ENCODE results near the gene BNC1.

The BNC1 gene, protein sequence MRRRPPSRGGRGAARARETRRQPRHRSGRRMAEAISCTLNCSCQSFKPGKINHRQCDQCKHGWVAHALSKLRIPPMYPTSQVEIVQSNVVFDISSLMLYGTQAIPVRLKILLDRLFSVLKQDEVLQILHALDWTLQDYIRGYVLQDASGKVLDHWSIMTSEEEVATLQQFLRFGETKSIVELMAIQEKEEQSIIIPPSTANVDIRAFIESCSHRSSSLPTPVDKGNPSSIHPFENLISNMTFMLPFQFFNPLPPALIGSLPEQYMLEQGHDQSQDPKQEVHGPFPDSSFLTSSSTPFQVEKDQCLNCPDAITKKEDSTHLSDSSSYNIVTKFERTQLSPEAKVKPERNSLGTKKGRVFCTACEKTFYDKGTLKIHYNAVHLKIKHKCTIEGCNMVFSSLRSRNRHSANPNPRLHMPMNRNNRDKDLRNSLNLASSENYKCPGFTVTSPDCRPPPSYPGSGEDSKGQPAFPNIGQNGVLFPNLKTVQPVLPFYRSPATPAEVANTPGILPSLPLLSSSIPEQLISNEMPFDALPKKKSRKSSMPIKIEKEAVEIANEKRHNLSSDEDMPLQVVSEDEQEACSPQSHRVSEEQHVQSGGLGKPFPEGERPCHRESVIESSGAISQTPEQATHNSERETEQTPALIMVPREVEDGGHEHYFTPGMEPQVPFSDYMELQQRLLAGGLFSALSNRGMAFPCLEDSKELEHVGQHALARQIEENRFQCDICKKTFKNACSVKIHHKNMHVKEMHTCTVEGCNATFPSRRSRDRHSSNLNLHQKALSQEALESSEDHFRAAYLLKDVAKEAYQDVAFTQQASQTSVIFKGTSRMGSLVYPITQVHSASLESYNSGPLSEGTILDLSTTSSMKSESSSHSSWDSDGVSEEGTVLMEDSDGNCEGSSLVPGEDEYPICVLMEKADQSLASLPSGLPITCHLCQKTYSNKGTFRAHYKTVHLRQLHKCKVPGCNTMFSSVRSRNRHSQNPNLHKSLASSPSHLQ

DNA sequence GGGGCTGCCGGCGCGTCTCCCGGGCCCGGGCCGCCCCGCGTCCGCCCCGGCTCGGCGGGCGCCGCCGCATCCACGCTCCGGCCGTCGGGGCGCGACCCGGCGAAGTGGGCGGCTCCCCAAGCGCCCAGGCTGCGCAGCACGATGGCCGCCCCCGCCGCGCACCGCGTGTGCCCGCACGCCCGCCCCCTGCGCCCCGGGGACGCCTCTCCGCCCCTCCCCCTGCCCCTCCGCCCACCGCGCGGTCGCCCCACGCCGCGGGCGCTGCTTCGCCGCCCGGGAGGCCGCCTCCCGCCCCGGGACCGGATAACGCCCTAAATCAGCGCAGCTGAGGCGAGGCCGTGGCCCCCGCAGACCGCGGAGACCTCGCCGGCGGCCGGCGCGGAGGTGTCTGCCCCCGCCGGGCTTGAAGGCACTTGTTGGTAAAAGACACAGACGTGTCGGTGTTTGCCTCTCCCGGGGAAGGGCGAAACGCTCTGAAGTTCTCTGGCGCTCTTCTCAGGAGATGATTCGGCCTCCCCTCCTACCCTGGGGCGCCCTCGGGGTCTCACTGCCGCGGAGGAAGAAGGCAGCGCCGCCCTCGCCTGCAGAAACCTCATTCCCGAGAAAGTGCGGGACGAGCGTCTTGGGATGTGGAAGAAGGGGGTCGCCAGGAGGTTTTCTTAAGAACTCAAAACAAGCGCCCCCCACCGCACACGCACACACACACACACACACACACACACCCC, at the start of gene BNC1:
TSS of gene BNC1 (minus strand) at position 106 of the 725 bp plus-strand sequence. CDS start at position 70, 36 bp downstream.
- no peak for DNase-seq (ENCODE audit: low read depth in 3 of 3)

DNA sequence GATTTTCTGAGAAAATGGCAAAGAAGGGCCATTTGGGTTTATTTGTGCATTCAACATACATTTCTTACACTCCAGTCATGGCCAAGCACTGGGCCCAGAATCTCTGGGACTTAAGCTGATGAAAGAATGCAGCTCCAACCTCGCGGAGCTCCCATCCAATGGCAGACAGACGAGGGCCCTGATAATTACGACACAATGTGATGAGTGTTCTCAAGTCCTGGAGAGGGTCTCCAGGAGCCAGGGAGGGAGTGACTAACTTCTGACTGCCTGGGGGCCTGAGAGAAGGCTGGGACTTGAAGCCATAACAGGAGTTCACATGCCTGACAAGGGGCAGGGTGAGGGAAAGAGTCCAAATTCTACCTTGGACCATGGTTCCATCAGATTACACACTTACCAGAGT, 42.6 kb upstream of the BNC1 start:
- DNase-seq (ENCODE audit: low read depth in 3 of 3): no peak

DNA sequence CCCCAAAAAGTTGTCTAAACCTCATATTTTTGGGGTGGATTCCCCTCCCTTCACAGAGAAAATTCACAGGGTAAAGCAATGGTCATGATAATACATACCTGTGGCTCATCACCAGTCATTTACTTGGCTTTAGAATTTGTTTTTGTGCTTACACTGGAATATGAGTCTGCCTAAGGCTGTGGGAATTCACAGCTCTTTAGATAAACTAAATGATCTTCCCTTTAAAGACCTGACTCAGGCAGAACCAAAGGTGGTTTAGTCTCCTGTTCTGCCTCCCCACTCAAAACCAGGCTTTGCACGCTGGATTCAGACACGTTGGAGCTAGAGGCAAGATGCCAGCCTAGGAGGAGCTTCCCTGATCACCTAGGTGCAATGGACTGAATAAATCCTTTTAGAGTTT, 40.3 kb upstream of the BNC1 start:
- DNase-seq (ENCODE audit: low read depth in 3 of 3): no peak

DNA sequence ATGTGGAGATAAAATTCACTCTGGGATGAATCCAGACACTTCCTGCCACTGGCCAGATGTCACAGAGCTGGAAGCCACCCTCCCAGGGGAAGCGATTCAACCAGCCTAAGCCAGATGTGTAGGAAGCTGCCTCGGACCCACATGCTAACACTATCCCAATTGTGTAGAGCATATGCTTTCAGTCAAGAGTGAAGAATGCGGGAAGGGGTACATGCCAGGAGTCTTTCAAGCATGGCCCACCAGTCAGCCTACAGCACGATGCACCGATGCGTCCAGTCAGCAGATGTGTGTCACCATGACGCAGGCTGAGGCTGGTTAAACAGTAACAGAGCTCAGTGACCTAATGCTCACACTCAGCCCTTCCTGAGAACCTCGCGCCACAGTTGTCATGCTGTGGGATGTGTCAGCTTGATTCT, 38.8 kb upstream of the BNC1 start:
- no peak for DNase-seq (ENCODE audit: low read depth in 3 of 3)

DNA sequence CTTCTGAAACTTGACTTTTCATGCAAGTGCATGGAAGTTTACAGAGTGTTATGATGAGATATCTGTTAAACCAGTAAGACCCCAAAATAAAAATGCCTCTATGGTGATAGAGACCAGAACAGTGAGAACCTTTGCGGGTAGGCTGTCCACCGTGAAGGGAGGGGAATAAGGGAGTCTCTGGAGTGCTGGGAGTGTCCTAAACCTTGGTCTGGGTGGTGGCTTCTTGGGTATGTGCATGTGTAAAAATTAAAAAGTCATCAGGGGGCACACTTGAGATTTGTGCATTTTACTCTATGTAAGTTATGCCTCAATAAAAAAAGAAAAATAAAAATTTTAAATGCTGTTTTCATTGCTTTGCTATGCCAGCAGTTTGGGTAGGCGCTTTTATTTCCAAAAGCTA, 38.2 kb upstream of the BNC1 start:
- DNase-seq (ENCODE audit: low read depth in 3 of 3): no peak

DNA sequence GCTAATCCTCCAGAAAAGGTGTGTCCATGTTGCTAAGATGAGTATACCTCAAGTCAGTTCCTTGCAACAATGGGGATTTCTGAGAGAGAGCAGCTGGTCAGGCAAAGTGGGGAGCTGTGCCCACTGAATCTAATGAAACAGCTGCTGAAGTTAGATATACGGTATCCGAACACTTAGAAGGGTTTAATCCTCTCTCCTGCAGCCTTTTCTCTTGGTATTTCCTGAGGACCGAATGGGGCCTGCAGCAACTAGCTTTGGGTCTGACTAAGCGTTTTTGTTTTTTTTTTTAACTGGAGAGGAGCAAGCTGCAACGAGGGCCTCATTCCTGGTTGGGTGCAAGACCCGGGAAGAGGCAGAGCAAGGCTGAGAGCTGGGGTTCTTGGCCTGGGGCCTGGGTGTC, 37.6 kb upstream of the BNC1 start:
- DNase-seq (ENCODE audit: low read depth in 3 of 3): no peak

DNA sequence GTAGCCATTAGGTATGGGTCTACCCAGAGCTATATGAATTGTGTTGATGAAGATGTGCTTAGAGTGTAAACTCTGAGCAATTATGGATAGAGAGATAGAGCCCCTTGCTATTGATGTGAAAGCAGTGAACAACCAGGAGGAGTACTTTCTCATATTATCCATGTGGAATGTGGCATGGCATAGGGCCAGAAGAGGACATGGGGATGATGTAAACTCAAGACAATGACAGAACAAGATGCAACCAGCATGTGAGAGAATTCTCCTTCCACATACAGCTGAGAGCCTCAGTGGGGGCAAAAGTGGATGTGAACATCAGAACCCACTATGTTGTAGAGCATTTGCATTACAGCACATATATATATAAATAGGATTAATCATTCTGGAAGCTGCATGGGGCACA, 36.4 kb upstream of the BNC1 start:
- DNase-seq (ENCODE audit: low read depth in 3 of 3): no peak

DNA sequence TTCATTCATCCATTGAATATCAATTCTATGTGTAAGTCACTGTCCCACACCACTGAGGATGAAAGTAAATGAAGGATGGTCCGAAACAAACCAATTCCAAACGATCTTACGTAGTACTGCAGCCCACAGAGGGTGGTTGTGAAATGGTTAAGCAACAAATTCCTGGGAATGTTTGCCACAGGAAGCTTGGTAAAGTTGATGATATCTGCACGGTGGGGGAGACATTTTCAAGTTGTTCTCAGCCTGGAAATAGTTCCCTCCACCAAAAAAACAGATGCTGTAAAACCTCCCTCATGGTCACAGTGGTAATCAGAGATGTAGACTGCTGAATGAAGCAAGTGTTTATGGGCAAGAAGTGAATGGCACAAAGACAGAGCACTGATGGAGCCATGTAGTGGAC, 35.9 kb upstream of the BNC1 start:
- DNase-seq (ENCODE audit: low read depth in 3 of 3): no peak

DNA sequence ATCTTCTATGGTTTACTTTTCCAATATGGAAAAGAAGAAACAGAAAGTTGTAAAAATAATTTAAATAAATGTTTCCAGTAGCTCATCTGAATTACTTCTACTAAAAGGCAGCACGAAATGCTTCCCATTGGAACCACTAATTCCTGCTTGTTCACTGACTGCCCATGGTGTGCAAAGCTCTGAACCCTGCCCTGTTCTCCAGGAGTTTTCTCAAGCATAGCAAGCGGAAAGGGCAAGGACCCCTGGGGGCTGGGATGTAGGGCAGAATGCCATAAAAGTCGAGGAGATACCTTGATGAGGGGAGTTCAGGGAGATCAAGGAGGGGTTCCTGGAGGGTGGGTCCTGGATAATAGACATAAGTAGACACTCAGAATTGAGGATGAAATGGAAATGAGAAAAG, 35.3 kb upstream of the BNC1 start:
- DNase-seq (ENCODE audit: low read depth in 3 of 3): no peak

DNA sequence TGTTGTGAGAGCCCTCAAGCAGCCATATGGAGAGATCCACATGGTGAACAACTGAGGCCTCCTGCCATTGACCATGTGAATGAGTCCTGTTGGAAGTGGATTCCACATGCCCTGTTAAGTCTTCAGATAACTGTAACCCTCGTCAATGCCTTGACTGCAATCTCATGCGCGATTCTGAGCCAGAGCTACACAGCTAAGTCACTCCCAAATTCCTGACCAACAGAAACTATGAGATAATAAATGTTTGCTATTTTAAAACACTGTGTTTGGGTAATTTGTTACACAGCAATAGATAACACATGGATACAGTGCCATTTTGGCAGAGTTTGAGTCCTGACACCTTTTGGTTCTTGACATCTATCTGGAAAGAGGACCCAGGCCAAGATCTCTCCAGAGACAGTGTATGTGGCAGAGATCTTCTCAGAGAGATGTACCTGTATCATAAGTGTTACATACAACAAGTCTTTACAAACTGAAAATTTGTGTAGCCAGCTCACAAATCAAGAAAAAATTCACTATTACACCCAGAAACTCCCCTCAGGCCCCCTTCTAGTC, 34.5 kb upstream of the BNC1 start:
- no peak for DNase-seq (ENCODE audit: low read depth in 3 of 3)

DNA sequence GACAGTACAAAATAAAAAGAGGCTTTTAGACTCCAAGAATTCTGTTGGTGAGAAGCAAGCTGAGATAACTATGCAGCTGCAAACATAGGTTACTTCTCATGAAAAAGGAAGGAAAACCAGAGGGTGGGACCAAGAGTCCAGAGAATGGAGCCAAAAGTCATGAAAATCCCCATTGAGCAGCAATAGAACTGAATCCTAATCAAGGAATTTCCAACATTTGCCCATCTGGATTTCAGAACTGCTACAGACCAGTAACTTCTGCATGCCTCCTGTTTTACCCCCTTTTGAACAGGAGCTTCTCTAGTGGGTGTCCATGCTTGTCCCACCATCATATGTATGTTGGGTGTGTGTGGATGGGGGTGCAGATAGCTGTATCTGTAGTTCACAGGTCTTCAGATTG, 33.6 kb upstream of the BNC1 start:
- no peak for DNase-seq (ENCODE audit: low read depth in 3 of 3)

DNA sequence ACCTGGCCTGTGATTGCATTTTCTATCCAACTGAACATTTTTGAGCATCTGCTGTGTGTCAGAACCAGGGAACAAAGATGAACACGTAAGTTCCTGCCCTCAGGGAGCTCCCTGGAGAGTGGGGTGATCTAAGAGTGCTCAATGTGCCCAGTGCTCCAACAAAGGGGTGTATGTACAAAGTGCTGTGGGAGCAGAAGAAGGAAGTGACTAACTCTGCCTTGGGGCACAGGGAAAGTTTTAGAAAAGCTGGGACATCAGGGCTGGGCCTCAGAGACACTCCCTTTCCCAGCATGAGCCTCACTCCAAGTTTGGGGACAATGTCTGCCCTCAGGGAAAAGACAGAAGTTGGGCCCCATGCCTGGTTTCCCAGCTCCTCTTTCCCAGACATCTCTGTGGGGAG, 27.6 kb upstream of the BNC1 start:
- no peak for DNase-seq (ENCODE audit: low read depth in 3 of 3)

DNA sequence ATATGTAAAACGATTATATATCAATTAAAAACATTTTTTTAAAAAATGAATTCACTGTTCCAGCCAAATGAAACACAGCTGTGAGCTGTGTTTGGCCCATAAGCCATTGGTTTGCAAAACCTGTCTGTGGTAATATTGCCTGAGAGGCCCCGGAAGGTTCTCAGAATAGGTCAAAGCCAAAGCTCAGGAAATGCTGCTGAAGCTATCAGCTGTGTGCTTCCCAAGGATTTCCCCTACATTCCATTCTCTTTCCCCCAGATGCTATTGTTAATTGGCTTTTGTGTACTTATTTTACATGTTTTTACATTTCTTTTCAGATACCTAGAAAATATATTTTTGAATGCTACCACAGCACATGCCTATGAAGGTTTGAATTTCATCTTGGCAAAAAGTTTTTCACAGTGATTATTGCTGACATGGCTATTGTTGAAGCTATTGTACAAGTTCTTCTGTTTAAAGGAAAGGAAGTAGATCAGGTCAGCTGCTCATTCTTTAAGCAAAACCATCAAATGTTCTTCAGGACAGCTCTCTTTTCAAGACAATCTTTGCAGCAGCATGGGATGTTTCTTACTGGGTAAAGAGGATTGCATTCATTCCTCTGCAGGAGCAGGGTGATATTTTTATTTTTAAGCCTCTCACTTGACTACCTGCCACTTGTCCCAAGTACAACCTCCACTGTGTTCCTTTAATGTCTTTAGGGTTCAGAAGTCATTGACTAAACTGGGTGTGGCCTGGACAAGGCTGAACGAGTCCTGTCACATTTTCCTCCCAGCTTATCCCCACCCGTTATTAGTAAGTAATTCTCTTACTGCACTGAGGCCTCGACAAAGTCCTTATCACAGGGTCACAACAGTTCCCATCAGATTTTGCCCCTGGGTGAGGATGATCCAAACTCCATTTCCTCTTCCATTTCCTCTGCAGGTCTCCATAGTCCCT, 26.3 kb upstream of the BNC1 start:
- DNase-seq (ENCODE audit: low read depth in 3 of 3): no peak

DNA sequence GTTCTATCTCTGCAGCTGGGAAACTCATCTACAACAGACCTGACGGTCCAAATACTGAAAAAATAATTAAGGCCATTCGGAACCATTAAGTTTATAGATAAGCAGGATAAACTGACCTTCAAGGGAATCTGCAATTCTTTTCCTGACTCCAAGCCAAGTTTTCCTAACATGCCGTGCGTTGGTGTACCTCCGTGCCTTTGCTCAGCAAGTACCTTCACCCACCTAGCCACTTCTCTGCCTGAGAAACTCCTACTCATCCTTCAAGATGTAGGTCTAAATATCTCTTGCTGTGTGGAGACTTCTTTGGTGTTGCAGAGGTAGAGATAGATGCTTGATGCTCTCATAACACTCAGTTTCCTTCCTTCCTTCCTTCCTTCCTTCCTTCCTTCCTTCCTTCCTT, 24.2 kb upstream of the BNC1 start:
- no peak for DNase-seq (ENCODE audit: low read depth in 3 of 3)

DNA sequence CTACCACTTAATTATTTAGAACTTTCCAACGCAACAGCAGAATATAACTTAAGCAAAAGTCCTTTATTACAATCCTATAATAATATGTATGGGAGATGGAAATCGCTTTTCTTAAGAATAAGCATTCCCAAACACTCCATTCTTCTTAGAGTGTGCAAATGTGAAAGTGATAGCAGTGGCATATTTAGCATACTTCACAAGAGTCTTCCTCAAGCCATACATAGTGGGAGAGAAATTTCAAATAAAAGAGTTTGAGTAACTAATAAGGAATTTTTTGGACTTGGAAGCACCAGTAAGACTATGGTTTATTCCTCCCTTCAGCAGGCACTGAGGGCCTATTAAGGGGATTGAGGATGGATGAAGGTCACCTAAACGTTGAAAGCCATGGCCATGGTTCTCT, 22.1 kb upstream of the BNC1 start:
- DNase-seq (ENCODE audit: low read depth in 3 of 3): no peak

DNA sequence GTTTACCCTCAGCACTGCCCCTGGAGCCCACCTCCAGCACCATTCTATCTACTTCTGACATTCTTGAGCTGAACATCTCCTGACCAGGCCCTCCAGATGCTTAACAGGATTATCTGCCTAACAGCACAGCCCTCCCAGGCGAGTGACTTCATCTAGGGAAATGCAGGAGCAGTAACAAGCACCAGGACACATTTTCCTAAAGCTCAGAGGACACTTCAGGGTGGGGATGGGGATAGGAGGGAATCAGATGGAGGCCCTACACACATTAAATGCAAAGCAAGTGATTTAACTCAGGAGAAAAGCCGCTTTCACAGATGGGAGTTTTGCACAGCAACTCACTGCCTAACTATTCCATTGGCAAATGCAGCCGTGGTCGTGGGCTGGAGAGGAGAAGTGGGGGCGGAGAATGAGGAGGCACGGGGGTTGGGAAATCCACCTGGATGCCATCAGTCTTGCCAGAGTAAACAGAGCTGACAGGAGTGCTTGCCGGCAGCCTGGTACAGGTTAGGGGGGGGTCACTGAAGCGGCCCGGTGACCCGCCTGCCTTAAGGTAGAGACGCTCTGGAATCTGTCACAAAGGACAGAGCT, 21.3 kb upstream of the BNC1 start:
- no peak for DNase-seq (ENCODE audit: low read depth in 3 of 3)

DNA sequence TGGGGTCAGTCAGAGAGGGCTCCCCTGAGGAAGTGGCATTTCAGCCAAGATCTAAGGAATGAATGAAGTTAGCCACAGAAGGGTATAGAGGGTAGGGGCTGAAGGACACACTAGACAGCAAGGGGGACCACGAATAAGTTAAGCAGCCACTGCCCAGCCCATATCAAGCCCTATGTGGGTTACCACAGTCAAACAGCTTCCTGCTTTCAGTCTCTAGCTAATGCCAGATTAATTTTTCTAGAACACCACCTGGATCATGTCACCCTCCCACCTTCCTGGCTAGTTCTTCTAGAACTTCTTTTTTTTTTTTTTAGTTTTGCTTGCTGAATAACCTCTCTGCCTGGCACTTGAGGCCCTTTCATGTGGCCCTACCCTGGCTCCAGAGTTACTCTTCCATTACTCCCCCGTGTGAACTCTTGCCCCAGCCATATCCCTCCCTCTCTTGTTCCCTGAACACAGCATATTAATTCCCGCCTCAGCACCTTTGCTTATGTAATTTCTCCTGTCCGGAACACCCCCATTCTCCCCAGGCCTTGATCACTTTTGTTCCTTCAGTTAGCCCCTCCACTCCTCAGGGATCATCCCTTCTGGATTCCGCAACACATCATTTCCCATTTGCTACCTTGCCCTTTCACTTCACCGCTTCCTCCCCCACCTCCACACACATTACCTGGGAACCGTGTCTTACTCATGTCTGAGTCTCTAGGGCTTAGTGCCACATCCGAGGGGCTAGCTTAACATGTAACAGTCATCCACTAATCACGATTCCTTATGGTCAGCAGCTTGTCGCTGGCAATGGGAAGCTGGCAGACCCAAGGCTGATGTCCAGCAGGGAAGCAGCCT, 20.6 kb upstream of the BNC1 start:
- no peak for DNase-seq (ENCODE audit: low read depth in 3 of 3)

DNA sequence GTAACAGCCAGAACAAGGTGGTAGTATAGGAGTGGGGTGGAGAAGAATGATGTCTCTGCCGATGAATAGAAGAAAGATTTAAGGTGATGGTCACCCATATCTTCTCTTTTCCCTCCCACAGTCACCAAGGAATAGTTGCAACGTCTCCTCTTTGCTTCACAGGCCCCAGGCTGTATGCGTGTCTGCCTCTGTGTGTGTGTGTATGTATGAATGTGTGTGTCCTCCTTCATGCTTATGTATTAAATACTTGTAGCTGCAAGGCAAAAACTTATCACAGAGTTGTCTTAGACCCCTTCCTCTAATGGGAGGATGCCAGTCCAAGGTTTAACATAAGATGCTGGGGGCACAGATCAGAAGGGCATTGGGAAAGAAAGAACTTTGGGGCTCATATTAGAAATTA, 19.1 kb upstream of the BNC1 start:
- no peak for DNase-seq (ENCODE audit: low read depth in 3 of 3)

DNA sequence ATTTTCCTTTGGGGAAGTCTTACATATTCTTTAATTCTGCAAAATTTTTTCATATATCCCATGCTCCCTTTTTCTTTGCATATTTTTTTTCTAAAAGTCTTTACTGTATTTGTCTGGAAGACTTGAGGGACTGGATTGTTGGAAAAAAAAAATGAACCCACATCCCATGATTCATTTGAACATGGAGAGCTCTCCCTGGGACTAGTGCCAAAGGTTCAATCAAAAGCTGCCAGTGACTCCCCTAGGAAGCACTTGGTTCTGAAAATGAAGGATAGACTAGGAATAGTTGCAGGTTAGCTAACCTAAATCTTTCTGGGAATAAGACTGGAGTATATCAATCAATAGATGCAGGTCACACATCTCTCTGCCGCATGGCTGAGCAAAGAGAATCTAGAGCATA, 16.4 kb upstream of the BNC1 start:
- no peak for DNase-seq (ENCODE audit: low read depth in 3 of 3)

Data from stimulated activated CD4-positive, alpha-beta T cell treated with anti-CD3 and anti-CD28 coated beads, TNF-alpha, amount 100 ng/mL, for 48 hours (primary cell).